H9 (cell line): ENCODE measurements around the gene RBBP7. TPM values are rescaled to one million over a fixed set of nuclear protein-coding genes. Genes with fewer than 3 reads are reported as not detected.

Source experiments
- DNase-seq: peaks from one replicate; pipeline ENCODE4 v3.0.0-alpha.2; 2017
- H2AFZ ChIP-seq: one replicate; pipeline ENCODE4 v1.6.1; 2013; ENCODE audit warnings: mild to moderate bottlenecking, low read length, control low read depth, moderate library complexity
- H2AK5ac ChIP-seq: 2 replicates; pipeline ENCODE4 v1.6.1; 2013; ENCODE audit warnings: low read length, control low read depth, mixed read lengths; ENCODE audit not compliant: insufficient read length
- H2BK120ac ChIP-seq: one replicate; pipeline ENCODE4 v1.6.1; 2013; ENCODE audit warnings: low read depth, mild to moderate bottlenecking, low read length, control low read depth, inconsistent platforms; ENCODE audit not compliant: poor library complexity, severe bottlenecking
- H2BK12ac ChIP-seq: 2 replicates; pipeline ENCODE4 v1.6.1; 2013; ENCODE audit warnings: low read length, control low read depth, mixed read lengths, low read depth; ENCODE audit not compliant: insufficient read length
- H2BK15ac ChIP-seq: 2 replicates; pipeline ENCODE4 v1.6.1; 2013; ENCODE audit warnings: low read depth, low read length, control low read depth
- H2BK20ac ChIP-seq: one replicate; pipeline ENCODE4 v1.6.1; 2013; ENCODE audit warnings: low read depth, mild to moderate bottlenecking, low read length, control low read depth, inconsistent platforms; ENCODE audit not compliant: poor library complexity, severe bottlenecking
- H2BK5ac ChIP-seq: 2 replicates; pipeline ENCODE4 v1.6.1; 2013; ENCODE audit warnings: low read length, control low read depth, mixed read lengths; ENCODE audit not compliant: insufficient read length
- H3K14ac ChIP-seq: 2 replicates; pipeline ENCODE4 v1.6.1; 2013; ENCODE audit warnings: low read length, control low read depth; ENCODE audit not compliant: insufficient read depth
- H3K18ac ChIP-seq: 2 replicates; pipeline ENCODE4 v1.6.1; 2013; ENCODE audit warnings: low read depth, mild to moderate bottlenecking, mixed read lengths, low read length, control low read depth; ENCODE audit not compliant: insufficient read length
- H3K23ac ChIP-seq: 2 replicates; pipeline ENCODE4 v1.6.1; 2013; ENCODE audit warnings: low read length, control low read depth, mixed read lengths, low read depth; ENCODE audit not compliant: insufficient read length
- H3K23me2 ChIP-seq: 2 replicates; pipeline ENCODE4 v1.6.1; 2013; ENCODE audit warnings: low read depth, mild to moderate bottlenecking, mixed read lengths, low read length, control low read depth; ENCODE audit not compliant: insufficient read length, poor library complexity, severe bottlenecking
- H3K27ac ChIP-seq: 2 replicates; pipeline ENCODE4 v1.5.1; 2013; ENCODE audit warnings: low read length, control low read depth, mixed read lengths, low read depth; ENCODE audit not compliant: insufficient read length
- H3K27me3 ChIP-seq: 2 replicates; pipeline ENCODE4 v1.6.1; 2013; ENCODE audit warnings: low read length, control low read depth, inconsistent platforms; ENCODE audit not compliant: insufficient read depth
- H3K4ac ChIP-seq: 2 replicates; pipeline ENCODE4 v1.6.1; 2013; ENCODE audit warnings: low read depth, mild to moderate bottlenecking, control low read depth, inconsistent platforms, low read length, moderate library complexity
- H3K4me1 ChIP-seq: 2 replicates; pipeline ENCODE4 v1.6.1; 2013; ENCODE audit warnings: low read length, control low read depth, inconsistent platforms; ENCODE audit not compliant: insufficient read depth
- H3K4me2 ChIP-seq: 2 replicates; pipeline ENCODE4 v1.6.1; 2013; ENCODE audit warnings: low read length, control low read depth, mixed read lengths; ENCODE audit not compliant: insufficient read length, insufficient read depth
- H3K56ac ChIP-seq: 2 replicates; pipeline ENCODE4 v1.6.1; 2013; ENCODE audit warnings: low read depth, mild to moderate bottlenecking, mixed read lengths, low read length, control low read depth; ENCODE audit not compliant: insufficient read length
- H3K79me1 ChIP-seq: 2 replicates; pipeline ENCODE4 v1.6.1; 2013; ENCODE audit warnings: low read depth, mild to moderate bottlenecking, moderate library complexity, low read length, control low read depth, inconsistent platforms; ENCODE audit not compliant: insufficient read depth, poor library complexity, severe bottlenecking
- H3K79me2 ChIP-seq: 2 replicates; pipeline ENCODE4 v1.6.1; 2013; ENCODE audit warnings: low read length, control low read depth, inconsistent platforms; ENCODE audit not compliant: insufficient read depth
- H3K9ac ChIP-seq: 2 replicates; pipeline ENCODE4 v1.6.1; 2013; ENCODE audit warnings: low read length, control low read depth, mixed read lengths; ENCODE audit not compliant: insufficient read length; ENCODE audit errors: extremely low read depth
- H3K9me3 ChIP-seq: one replicate; pipeline ENCODE4 v1.6.1; 2013; ENCODE audit warnings: low read depth, low read length, inconsistent platforms; ENCODE audit not compliant: control insufficient read depth
- H3T11ph ChIP-seq: one replicate; pipeline ENCODE4 v1.6.1; 2013; ENCODE audit warnings: mild to moderate bottlenecking, low read length, control low read depth, inconsistent platforms
- H4K20me1 ChIP-seq: one replicate; pipeline ENCODE4 v1.6.1; 2013; ENCODE audit not compliant: control insufficient read depth, insufficient read length, insufficient read depth
- H4K5ac ChIP-seq: 2 replicates; pipeline ENCODE4 v1.6.1; 2013; ENCODE audit warnings: low read depth, mild to moderate bottlenecking, mixed read lengths, low read length, control low read depth; ENCODE audit not compliant: insufficient read length
- H4K8ac ChIP-seq: replicated peaks from 2 replicates; pipeline ENCODE4 v1.6.1; 2013; ENCODE audit warnings: low read length, control low read depth, mixed read lengths, low read depth; ENCODE audit not compliant: insufficient read length
- H4K91ac ChIP-seq: 2 replicates; pipeline ENCODE4 v1.6.1; 2013; ENCODE audit warnings: low read depth, mild to moderate bottlenecking, moderate library complexity, mixed read lengths, low read length, control low read depth; ENCODE audit not compliant: insufficient read length
- H3K27ac Mint-ChIP-seq, 3 experiments: 2 replicates in 2 of 3; 3 replicates in 1 of 3; pipeline ENCODE4 v1.8.0; 2020 to 2021; ENCODE audit warnings: mixed read lengths in 3 of 3, mild to moderate bottlenecking in 1 of 3, moderate library complexity in 1 of 3
- H3K27me3 Mint-ChIP-seq: 2 replicates; pipeline ENCODE4 v1.8.0; 2021; ENCODE audit warnings: low read depth, mild to moderate bottlenecking, moderate library complexity, mixed read lengths
- H3K36me3 Mint-ChIP-seq, 3 experiments: 2 replicates in 2 of 3; 3 replicates in 1 of 3; pipeline ENCODE4 v1.8.0; 2020 to 2021; ENCODE audit warnings: low read depth in 3 of 3, mixed read lengths in 3 of 3; ENCODE audit not compliant: insufficient read depth in 1 of 3
- H3K4me1 Mint-ChIP-seq, 2 experiments: 2 replicates each; pipeline ENCODE4 v1.8.0; 2020; ENCODE audit warnings: mixed read lengths in 2 of 2
- H3K4me3 Mint-ChIP-seq, 2 experiments: 2 replicates in 1 of 2; 3 replicates in 1 of 2; pipeline ENCODE4 v1.8.0; 2020 to 2021; ENCODE audit warnings: mild to moderate bottlenecking in 2 of 2, mixed read lengths in 2 of 2, moderate library complexity in 1 of 2
- H3K9me3 Mint-ChIP-seq, 2 experiments: 2 replicates in 1 of 2; 3 replicates in 1 of 2; pipeline ENCODE4 v1.8.0; 2020; ENCODE audit warnings: mild to moderate bottlenecking in 2 of 2, mixed read lengths in 2 of 2, moderate library complexity in 1 of 2
- total RNA-seq: library from RNA; stranded (reverse); gene quantifications from 2 replicates; pipeline ENCODE4 v1.2.1, GENCODE V29; 2021
- TF ChIP-seq, protein P1 (sequence below): fragments of 200-600 bp; sonication (generic); conservative IDR thresholded peaks from 3 replicates; pipeline ENCODE4 v1.8.0; 2021; ENCODE audit warnings: antibody characterized with exemption, mild to moderate bottlenecking

RBBP7 gene
- total RNA-seq, 1 experiment from 2014 or later, result 249 TPM

GRCh38 chrX:16918979-16919378, 48.8 kb upstream of the RBBP7 start:
- no peak overlapping the region for H3K4ac ChIP-seq
- Mint-ChIP-seq H3K9me3 (no peaks in the 10 kb centered on the region; a peak in 1 of 5 replicates), H3K4me1 (peaks cover 9 to 13% of the 10 kb centered on the region in 2 experiments), H3K27ac (no peak overlapping the region), H3K27me3 (no peaks in the 10 kb centered on the region), H3K4me3 (no peak overlapping the region), H3K36me3 (no peaks in the 10 kb centered on the region)
- H2BK12ac ChIP-seq, result no peak overlapping the region
- H3K79me2 ChIP-seq, result no peaks in the 10 kb centered on the region
- no peak overlapping the region for H4K5ac ChIP-seq
- no peak for DNase-seq
- H3T11ph ChIP-seq, result no peak overlapping the region
- no peak overlapping the region for H3K18ac ChIP-seq
- H3K9ac ChIP-seq, result no peak overlapping the region
- H3K79me1 ChIP-seq, result no peaks in the 10 kb centered on the region
- H2BK15ac ChIP-seq, result no peak overlapping the region
- no peak overlapping the region for H4K8ac ChIP-seq
- H3K4me2 ChIP-seq, result no peak overlapping the region
- no peaks in the 10 kb centered on the region for H3K9me3 ChIP-seq
- H3K56ac ChIP-seq, result no peak overlapping the region
- H2AFZ ChIP-seq, result no peak overlapping the region
- H4K91ac ChIP-seq, result no peak overlapping the region
- H4K20me1 ChIP-seq, result no peaks in the 10 kb centered on the region
- no peaks in the 10 kb centered on the region for H3K23me2 ChIP-seq
- H3K4me1 ChIP-seq, result peaks cover 1% of the 10 kb centered on the region; the same call in 1 of the 2 replicates
- H3K14ac ChIP-seq, result no peak overlapping the region
- TF ChIP-seq, protein P1, sequence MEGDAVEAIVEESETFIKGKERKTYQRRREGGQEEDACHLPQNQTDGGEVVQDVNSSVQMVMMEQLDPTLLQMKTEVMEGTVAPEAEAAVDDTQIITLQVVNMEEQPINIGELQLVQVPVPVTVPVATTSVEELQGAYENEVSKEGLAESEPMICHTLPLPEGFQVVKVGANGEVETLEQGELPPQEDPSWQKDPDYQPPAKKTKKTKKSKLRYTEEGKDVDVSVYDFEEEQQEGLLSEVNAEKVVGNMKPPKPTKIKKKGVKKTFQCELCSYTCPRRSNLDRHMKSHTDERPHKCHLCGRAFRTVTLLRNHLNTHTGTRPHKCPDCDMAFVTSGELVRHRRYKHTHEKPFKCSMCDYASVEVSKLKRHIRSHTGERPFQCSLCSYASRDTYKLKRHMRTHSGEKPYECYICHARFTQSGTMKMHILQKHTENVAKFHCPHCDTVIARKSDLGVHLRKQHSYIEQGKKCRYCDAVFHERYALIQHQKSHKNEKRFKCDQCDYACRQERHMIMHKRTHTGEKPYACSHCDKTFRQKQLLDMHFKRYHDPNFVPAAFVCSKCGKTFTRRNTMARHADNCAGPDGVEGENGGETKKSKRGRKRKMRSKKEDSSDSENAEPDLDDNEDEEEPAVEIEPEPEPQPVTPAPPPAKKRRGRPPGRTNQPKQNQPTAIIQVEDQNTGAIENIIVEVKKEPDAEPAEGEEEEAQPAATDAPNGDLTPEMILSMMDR, result no peak
- H3K27me3 ChIP-seq, result no peaks in the 10 kb centered on the region
- no peak overlapping the region for H2BK120ac ChIP-seq
- no peak overlapping the region for H2AK5ac ChIP-seq
- H2BK20ac ChIP-seq, result no peak overlapping the region
- H3K23ac ChIP-seq, result no peak overlapping the region
- H2BK5ac ChIP-seq, result no peak overlapping the region
- H3K27ac ChIP-seq, result no peak overlapping the region
